HG03175 (cell line): ENCODE results near the gene ABCA3.

Experiments used
- ATAC-seq: cut with Tn5 transposase; IDR thresholded peaks from one replicate; pipeline ENCODE4 v1.9.1; 2021; ENCODE audit warnings: mild to moderate bottlenecking, moderate library complexity; ENCODE audit not compliant: unreplicated experiment

ABCA3 gene

GRCh38 chr16:2358811-2359210 lies 18.3 kb upstream of the ABCA3 start:
- no peak for ATAC-seq

GRCh38 chr16:2357331-2357730 lies 16.8 kb upstream of the ABCA3 start:
- no peak for ATAC-seq

GRCh38 chr16:2350500-2350899 lies 10.0 kb upstream of the ABCA3 start:
- no peak for ATAC-seq

GRCh38 chr16:2343211-2343610 lies 2.7 kb upstream of the ABCA3 start:
- ATAC-seq = no peak

- ATAC-seq = no peak
Measured at GRCh38 chr16:2341456-2342447, 1.2 kb upstream of the ABCA3 start.

GRCh38 chr16:2339521-2340484 lies 725 bp downstream of the ABCA3 start:
- peak; percentile 27 for ATAC-seq

GRCh38 chr16:2337431-2338296 lies 2.9 kb downstream of the ABCA3 start:
- no peak for ATAC-seq

- ATAC-seq = no peak
Measured at GRCh38 chr16:2335286-2335895, 5.1 kb downstream of the ABCA3 start.

- no peak for ATAC-seq
Measured at GRCh38 chr16:2333772-2334379, 6.7 kb downstream of the ABCA3 start.

- no peak for ATAC-seq
Measured at GRCh38 chr16:2333231-2333630, 7.3 kb downstream of the ABCA3 start.

GRCh38 chr16:2331931-2332267 lies 8.6 kb downstream of the ABCA3 start:
- no peak for ATAC-seq

GRCh38 chr16:2331199-2331930 lies 9.2 kb downstream of the ABCA3 start:
- ATAC-seq = no peak

GRCh38 chr16:2329532-2329931 lies 11.0 kb downstream of the ABCA3 start:
- ATAC-seq = no peak

GRCh38 chr16:2328428-2328827 lies 12.1 kb downstream of the ABCA3 start:
- no peak for ATAC-seq

- ATAC-seq = no peak
Measured at GRCh38 chr16:2326191-2326590, 14.3 kb downstream of the ABCA3 start.

GRCh38 chr16:2325791-2326190 lies 14.7 kb downstream of the ABCA3 start:
- no peak for ATAC-seq

GRCh38 chr16:2325181-2325580 lies 15.3 kb downstream of the ABCA3 start:
- ATAC-seq = no peak

- ATAC-seq = no peak
Measured at GRCh38 chr16:2324296-2324859, 16.1 kb downstream of the ABCA3 start.

GRCh38 chr16:2323701-2324100 lies 16.8 kb downstream of the ABCA3 start:
- no peak for ATAC-seq
